Cerebellar nuclear complex (tissue), 1 donor: ENCODE results near the gene GPLD1.

Source experiments
- DNase-seq, 2 experiments: peaks; one replicate each; lab custom pipeline; 2025; lab: John Stamatoyannopoulos, UW

The GPLD1 gene

GRCh38 chr6:24381476-24382219, 107.7 kb downstream of the GPLD1 start:
- no peak for DNase-seq

- DNase-seq: no peak
These were observed 110.8 kb downstream of the GPLD1 start for GRCh38 chr6:24378473-24379097.
